Astrocyte (in vitro differentiated cells and primary cell): ENCODE results near the gene KRT84. TPM values are rescaled to one million over a fixed set of nuclear protein-coding genes. Genes with fewer than 3 reads are reported as not detected.

Experiments used
- DNase-seq: peaks from one replicate; pipeline ENCODE4 v3.0.0-alpha.2; 2010; ENCODE audit warnings: low read depth
- FAIRE-seq: peaks from 2 replicates; lab custom pipeline; 2011; peaks lifted over from hg19 to GRCh38; lab: Jason Lieb, UNC
- H2AFZ ChIP-seq: 2 replicates; pipeline ENCODE4 v1.6.0; 2012; ENCODE audit warnings: low read depth, low read length, inconsistent platforms
- H3K27ac ChIP-seq: 2 replicates; pipeline ENCODE4 v1.5.1; 2011; ENCODE audit warnings: low read depth, low read length, inconsistent platforms
- H3K27me3 ChIP-seq: 2 replicates; pipeline ENCODE4 v1.6.0; 2011; ENCODE audit warnings: low read length, inconsistent platforms; ENCODE audit not compliant: insufficient read depth
- H3K36me3 ChIP-seq: 2 replicates; pipeline ENCODE4 v1.5.1; 2011; ENCODE audit warnings: low read length, inconsistent platforms; ENCODE audit not compliant: insufficient read depth
- H3K4me1 ChIP-seq: 2 replicates; pipeline ENCODE4 v1.5.1; 2011; ENCODE audit warnings: low read length, inconsistent platforms; ENCODE audit not compliant: insufficient read depth
- H3K4me2 ChIP-seq: 2 replicates; pipeline ENCODE4 v1.6.0; 2012; ENCODE audit warnings: low read length, inconsistent platforms
- H3K4me3 ChIP-seq: 2 replicates; pipeline ENCODE4 v1.5.1; 2011; ENCODE audit warnings: low read depth, mild to moderate bottlenecking, low read length, inconsistent platforms; ENCODE audit not compliant: insufficient read depth
- H3K79me2 ChIP-seq: 2 replicates; pipeline ENCODE4 v1.6.0; 2012; ENCODE audit warnings: mild to moderate bottlenecking, low read length, inconsistent platforms; ENCODE audit not compliant: insufficient read depth
- H3K9ac ChIP-seq: 2 replicates; pipeline ENCODE4 v1.6.0; 2012; ENCODE audit warnings: mild to moderate bottlenecking, low read length, inconsistent platforms
- H3K9me3 ChIP-seq: 2 replicates; pipeline ENCODE4 v1.5.1; 2012; ENCODE audit warnings: low read depth, mild to moderate bottlenecking, low read length, inconsistent platforms; ENCODE audit not compliant: insufficient read depth
- H4K20me1 ChIP-seq: 2 replicates; pipeline ENCODE4 v1.6.0; 2012; ENCODE audit warnings: low read length, inconsistent platforms; ENCODE audit not compliant: insufficient read depth
- H3K27ac Mint-ChIP-seq: one replicate; pipeline ENCODE4 v1.8.0; 2021; ENCODE audit warnings: mild to moderate bottlenecking, mixed read lengths; ENCODE audit not compliant: unreplicated experiment
- H3K27me3 Mint-ChIP-seq: one replicate; pipeline ENCODE4 v1.8.0; 2021; ENCODE audit warnings: low read depth, mixed read lengths; ENCODE audit not compliant: unreplicated experiment
- H3K36me3 Mint-ChIP-seq: one replicate; pipeline ENCODE4 v1.8.0; 2021; ENCODE audit warnings: low read depth, mixed read lengths; ENCODE audit not compliant: unreplicated experiment
- H3K4me1 Mint-ChIP-seq: one replicate; pipeline ENCODE4 v1.8.0; 2021; ENCODE audit warnings: low read depth, mixed read lengths; ENCODE audit not compliant: unreplicated experiment
- H3K4me3 Mint-ChIP-seq: one replicate; pipeline ENCODE4 v1.8.0; 2021; ENCODE audit warnings: mild to moderate bottlenecking, moderate library complexity, mixed read lengths; ENCODE audit not compliant: unreplicated experiment
- H3K9me3 Mint-ChIP-seq: one replicate; pipeline ENCODE4 v1.8.0; 2021; ENCODE audit warnings: mild to moderate bottlenecking, mixed read lengths; ENCODE audit not compliant: unreplicated experiment
- EZH2 ChIP-seq: IDR thresholded peaks from 2 replicates; pipeline ENCODE4 v1.6.1; 2012; ENCODE audit warnings: mild to moderate bottlenecking, low read length, inconsistent platforms; ENCODE audit not compliant: insufficient read depth
- total RNA-seq: library from RNA; stranded (reverse); gene quantifications from 2 replicates; pipeline ENCODE4 v1.2.1, GENCODE V29; 2021
- TF ChIP-seq, protein P1 (sequence below): IDR thresholded peaks from 2 replicates; pipeline ENCODE4 v1.5.1; 2011; ENCODE audit warnings: low read depth, mild to moderate bottlenecking, inconsistent platforms, low read length, moderate library complexity; ENCODE audit not compliant: insufficient read depth

The KRT84 gene
- total RNA-seq, 1 donor from 2014 or later = not detected

DNA sequence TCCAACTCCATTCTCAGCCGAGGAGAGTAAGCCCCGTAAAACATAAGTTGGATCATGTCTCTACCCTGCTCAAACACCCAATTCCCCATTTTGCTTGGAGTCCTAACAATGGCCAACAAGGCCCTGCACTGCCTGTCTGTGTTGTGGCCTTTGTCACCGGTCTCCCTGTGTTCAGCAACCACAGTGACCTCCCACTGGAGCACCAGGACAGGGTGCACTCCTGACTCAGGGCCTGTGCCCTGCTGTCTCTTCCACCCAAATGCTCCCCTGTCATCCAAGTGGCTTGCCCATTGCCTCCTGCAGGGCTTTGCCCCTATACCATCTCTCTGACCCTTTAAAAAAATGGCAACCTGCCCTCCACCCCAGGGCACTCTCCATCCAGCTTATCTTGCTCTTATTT, 13.7 kb downstream of the KRT84 start:
- TF ChIP-seq, protein P1, sequence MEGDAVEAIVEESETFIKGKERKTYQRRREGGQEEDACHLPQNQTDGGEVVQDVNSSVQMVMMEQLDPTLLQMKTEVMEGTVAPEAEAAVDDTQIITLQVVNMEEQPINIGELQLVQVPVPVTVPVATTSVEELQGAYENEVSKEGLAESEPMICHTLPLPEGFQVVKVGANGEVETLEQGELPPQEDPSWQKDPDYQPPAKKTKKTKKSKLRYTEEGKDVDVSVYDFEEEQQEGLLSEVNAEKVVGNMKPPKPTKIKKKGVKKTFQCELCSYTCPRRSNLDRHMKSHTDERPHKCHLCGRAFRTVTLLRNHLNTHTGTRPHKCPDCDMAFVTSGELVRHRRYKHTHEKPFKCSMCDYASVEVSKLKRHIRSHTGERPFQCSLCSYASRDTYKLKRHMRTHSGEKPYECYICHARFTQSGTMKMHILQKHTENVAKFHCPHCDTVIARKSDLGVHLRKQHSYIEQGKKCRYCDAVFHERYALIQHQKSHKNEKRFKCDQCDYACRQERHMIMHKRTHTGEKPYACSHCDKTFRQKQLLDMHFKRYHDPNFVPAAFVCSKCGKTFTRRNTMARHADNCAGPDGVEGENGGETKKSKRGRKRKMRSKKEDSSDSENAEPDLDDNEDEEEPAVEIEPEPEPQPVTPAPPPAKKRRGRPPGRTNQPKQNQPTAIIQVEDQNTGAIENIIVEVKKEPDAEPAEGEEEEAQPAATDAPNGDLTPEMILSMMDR = no peak
- no peak for TF ChIP-seq EZH2
- H3K4me1 Mint-ChIP-seq = peaks cover 16% of the 10 kb centered on the region
- H3K4me3 Mint-ChIP-seq = no peak overlapping the region
- peaks cover 18% of the 10 kb centered on the region for H3K4me1 ChIP-seq
- H3K36me3 ChIP-seq = no peaks in the 10 kb centered on the region
- H3K4me2 ChIP-seq = peak overlapping the region; percentile 25
- peaks cover 6% of the 10 kb centered on the region for H3K9me3 Mint-ChIP-seq
- peak overlapping the region; percentile 3 for H2AFZ ChIP-seq
- no peaks in the 10 kb centered on the region for H3K9me3 ChIP-seq
- DNase-seq (no peak), FAIRE-seq (no peak)
- peak overlapping the region; percentile 43 for H3K27ac Mint-ChIP-seq
- H4K20me1 ChIP-seq = no peaks in the 10 kb centered on the region
- no peak overlapping the region for H3K9ac ChIP-seq
- no peaks in the 10 kb centered on the region for H3K36me3 Mint-ChIP-seq
- H3K27me3 ChIP-seq = peaks cover 11% of the 10 kb centered on the region
- no peak overlapping the region for H3K4me3 ChIP-seq
- H3K79me2 ChIP-seq = no peaks in the 10 kb centered on the region
- peak overlapping the region; percentile 4 for H3K27ac ChIP-seq
- peaks cover 44% of the 10 kb centered on the region for H3K27me3 Mint-ChIP-seq

DNA sequence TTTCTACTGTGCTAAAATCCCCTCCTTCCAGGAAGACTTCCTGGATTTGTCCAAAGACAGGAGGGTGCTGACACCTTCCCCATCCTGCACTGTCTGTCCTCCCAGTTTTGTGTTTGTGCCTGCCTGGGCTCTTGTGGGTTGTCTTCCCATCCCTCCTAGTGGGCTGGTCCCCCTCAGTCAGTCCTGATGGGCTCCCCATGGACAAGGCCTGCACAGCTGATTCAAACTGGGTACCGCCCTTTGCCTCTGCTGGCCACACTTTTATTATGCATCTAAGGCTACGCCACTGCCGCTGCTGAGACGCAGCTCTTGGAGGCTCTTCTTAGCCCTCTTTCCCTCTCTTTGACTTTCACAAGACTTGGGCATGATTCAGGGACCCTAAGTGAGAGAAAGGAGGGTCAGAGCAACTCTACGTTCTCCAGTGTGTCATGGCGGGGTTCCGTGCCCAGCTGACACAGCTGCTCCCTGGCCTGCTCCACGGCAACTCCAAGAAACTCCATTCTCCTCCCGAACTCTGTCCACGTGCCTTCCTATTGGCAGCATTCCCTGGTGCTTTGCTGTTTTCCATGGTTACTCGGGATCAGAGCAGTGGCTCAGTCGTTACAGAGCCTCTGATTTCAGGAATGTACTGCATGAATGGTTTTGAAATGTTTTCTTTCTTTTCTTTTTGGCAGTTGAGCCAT, 14.4 kb downstream of the KRT84 start:
- H3K4me1 ChIP-seq = peaks cover 18% of the 10 kb centered on the region
- no peak overlapping the region for H3K4me3 Mint-ChIP-seq
- H3K36me3 ChIP-seq = no peaks in the 10 kb centered on the region
- H3K4me3 ChIP-seq = no peak overlapping the region
- peaks cover 13% of the 10 kb centered on the region for H3K27me3 ChIP-seq
- TF ChIP-seq, protein P1 = no peak
- no peak for TF ChIP-seq EZH2
- peak overlapping the region; percentile 3 for H2AFZ ChIP-seq
- peak overlapping the region; percentile 4 for H3K27ac ChIP-seq
- peaks cover 6% of the 10 kb centered on the region for H3K9me3 Mint-ChIP-seq
- FAIRE-seq (peak; percentile 23), DNase-seq (peak; percentile 73)
- peak overlapping the region; percentile 22 for H3K9ac ChIP-seq
- H3K9me3 ChIP-seq = no peaks in the 10 kb centered on the region
- H3K4me2 ChIP-seq = peak overlapping the region; percentile 25
- H3K27ac Mint-ChIP-seq = peak overlapping the region; percentile 73
- H3K27me3 Mint-ChIP-seq = peaks cover 40% of the 10 kb centered on the region
- H3K4me1 Mint-ChIP-seq = peaks cover 16% of the 10 kb centered on the region
- H3K79me2 ChIP-seq = no peaks in the 10 kb centered on the region
- no peaks in the 10 kb centered on the region for H4K20me1 ChIP-seq
- no peaks in the 10 kb centered on the region for H3K36me3 Mint-ChIP-seq

DNA sequence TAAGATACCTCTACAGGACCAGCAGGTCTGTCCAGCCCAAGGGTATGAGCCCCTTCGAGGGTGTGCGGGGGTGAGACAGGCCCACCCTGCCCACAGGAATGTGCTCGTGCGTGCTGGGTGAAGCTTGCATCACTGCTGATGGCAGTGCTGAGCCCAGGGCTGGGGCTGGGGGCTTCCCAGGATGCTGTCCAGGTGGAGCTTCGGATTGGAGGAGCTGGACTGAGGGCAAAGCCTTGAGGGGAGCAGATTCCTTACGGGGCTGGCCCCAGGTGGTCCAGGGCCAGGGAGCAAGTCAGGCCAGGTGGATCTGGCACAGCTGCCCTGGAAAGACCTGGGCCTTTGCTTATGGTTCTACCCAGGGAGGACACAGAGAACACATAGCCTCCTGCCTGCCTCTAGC, 15.6 kb downstream of the KRT84 start:
- Histone ChIP-seq H3K27me3 (peaks cover 15% of the 10 kb centered on the region), H4K20me1 (no peaks in the 10 kb centered on the region), H3K4me3 (no peak overlapping the region), H3K9me3 (no peaks in the 10 kb centered on the region), H2AFZ (no peak overlapping the region), H3K4me2 (no peak overlapping the region), H3K9ac (no peak overlapping the region), H3K36me3 (no peaks in the 10 kb centered on the region), H3K4me1 (peaks cover 18% of the 10 kb centered on the region), H3K27ac (no peak overlapping the region), H3K79me2 (no peaks in the 10 kb centered on the region)
- Mint-ChIP-seq H3K27ac (no peak overlapping the region), H3K4me3 (no peak overlapping the region), H3K9me3 (peaks cover 6% of the 10 kb centered on the region), H3K4me1 (peaks cover 16% of the 10 kb centered on the region), H3K27me3 (peaks cover 45% of the 10 kb centered on the region), H3K36me3 (no peaks in the 10 kb centered on the region)
- DNase-seq (no peak), FAIRE-seq (no peak)
- TF ChIP-seq EZH2 = no peak
- TF ChIP-seq, protein P1 = no peak
